22Rv1 (cell line): ENCODE measurements around the gene TMEM190.

Experiments used
- H3K27ac ChIP-seq: fragments of 450-650 bp; 2 replicates; pipeline ENCODE4 v1.5.1; 2017
- CTCF ChIP-seq: fragments of 450-650 bp; IDR thresholded peaks from 2 replicates; pipeline ENCODE4 v1.5.1; 2017; ENCODE audit warnings: mild to moderate bottlenecking
- ZFX ChIP-seq: fragments of 450-650 bp; IDR thresholded peaks from 2 replicates; pipeline ENCODE4 v1.6.1; 2017; ENCODE audit warnings: antibody characterized with exemption, borderline replicate concordance

Gene TMEM190

DNA sequence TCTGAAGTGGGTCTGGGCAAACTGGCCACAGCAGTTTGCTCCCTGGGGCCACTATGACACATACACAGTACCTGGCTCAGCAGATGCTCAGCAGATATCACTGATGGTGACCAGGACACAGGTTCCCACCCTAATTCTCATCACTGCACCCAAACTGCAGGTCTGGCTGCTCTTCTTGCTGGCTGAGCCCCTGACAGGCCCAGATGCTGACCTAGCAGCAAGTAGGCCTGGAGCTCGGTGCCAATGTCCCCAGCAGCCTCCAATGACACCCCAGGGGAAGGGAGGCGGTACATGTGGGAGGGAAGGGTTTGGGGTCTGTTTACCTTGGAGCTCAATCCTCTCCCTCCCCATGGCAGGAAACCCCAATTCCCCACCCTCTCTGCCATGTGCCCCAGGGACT lies 25.9 kb downstream of the TMEM190 start:
- TF ChIP-seq CTCF = no peak
- no peak for TF ChIP-seq ZFX
- peak overlapping the region; percentile 6; the same call in 1 of the 2 replicates for H3K27ac ChIP-seq

DNA sequence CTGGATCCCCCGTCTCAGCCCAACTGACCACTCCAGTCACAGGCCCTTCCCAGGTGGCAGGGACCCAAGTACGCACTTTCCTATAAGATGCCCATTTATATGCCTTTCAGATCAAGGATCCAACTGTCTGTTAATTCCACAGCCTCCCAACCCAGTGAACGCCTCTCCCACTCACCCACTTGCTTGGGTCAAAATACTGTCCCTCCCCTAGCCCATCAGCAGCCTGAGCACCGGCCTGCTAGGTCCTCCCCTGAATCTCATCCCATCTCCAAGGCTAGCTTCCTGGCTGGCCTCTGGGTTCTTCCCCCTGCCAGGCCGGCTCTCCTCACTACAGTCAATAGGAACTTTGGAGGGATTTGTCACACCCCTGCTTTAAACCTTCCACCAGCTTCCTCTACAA lies 29.0 kb downstream of the TMEM190 start:
- peak overlapping the region; percentile 94 for H3K27ac ChIP-seq
- TF ChIP-seq CTCF (no peak), ZFX (no peak)

GRCh38 chr19:55406091-55406825 lies 29.6 kb downstream of the TMEM190 start:
- no peak for TF ChIP-seq CTCF
- TF ChIP-seq ZFX = no peak
- H3K27ac ChIP-seq = peak overlapping the region; percentile 94

- peak overlapping the region; percentile 94 for H3K27ac ChIP-seq
- no peak for TF ChIP-seq CTCF
- TF ChIP-seq ZFX = no peak
Observed at GRCh38 chr19:55406826-55407549, 30.4 kb downstream of the TMEM190 start.

GRCh38 chr19:55407550-55407799 lies 30.8 kb downstream of the TMEM190 start, which contains the start of gene UBE2S:
UBE2S (minus strand) TSS chr19:55407788; CDS start chr19:55407589, 199 bp downstream.
- H3K27ac ChIP-seq = peak within 1 kb of the TSS; percentile 94

GRCh38 chr19:55407800-55408532 lies 31.3 kb downstream of the TMEM190 start:
- TF ChIP-seq ZFX (no peak), CTCF (no peak)
- peak overlapping the region; percentile 94 for H3K27ac ChIP-seq

DNA sequence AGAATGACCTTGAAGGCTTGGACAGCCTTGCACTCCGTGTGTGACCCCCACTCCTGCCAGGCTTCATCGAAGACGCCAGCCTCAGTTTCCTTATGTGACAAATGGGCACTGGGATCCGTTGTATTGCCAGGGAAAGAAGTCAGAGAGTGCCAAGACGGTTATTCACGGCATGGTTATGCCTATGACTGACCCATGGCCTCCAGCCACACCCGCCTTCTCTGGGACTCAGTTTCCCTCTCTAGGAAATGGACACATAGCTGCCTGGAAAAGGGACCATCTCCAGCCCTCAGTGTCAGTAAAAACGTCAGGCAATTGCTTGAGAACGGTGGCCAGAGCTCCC lies 31.9 kb downstream of the TMEM190 start:
- no peak for TF ChIP-seq ZFX
- no peak for TF ChIP-seq CTCF
- peak overlapping the region; percentile 94 for H3K27ac ChIP-seq

- H3K27ac ChIP-seq = peak overlapping the region; percentile 94
Observed at GRCh38 chr19:55409179-55409578, 32.6 kb downstream of the TMEM190 start.
